ENCODE results near the gene ZNF831.

ZNF831 gene

DNA sequence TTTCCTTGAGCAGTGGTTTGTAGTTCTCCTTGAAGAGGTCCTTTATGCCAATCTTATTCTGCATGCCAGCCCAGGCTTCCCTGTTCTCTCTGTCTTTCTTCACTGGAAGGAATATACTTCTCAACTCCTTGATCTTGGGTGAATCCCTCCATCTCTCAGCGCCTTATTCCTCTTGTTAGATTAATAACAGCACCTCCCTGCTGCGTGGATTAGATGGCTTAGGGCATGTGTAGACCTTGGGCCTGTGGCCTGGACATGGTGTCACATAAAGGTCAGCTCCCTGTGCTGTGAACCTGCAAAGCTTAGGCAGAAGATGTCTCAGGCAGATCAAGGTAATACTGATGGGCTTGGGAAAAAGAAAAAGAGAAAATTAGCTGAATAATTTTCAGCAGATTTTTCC is 18.3 kb downstream of the ZNF831 start:
- no peak for DNase-seq (ENCODE audit: low spot score)

DNA sequence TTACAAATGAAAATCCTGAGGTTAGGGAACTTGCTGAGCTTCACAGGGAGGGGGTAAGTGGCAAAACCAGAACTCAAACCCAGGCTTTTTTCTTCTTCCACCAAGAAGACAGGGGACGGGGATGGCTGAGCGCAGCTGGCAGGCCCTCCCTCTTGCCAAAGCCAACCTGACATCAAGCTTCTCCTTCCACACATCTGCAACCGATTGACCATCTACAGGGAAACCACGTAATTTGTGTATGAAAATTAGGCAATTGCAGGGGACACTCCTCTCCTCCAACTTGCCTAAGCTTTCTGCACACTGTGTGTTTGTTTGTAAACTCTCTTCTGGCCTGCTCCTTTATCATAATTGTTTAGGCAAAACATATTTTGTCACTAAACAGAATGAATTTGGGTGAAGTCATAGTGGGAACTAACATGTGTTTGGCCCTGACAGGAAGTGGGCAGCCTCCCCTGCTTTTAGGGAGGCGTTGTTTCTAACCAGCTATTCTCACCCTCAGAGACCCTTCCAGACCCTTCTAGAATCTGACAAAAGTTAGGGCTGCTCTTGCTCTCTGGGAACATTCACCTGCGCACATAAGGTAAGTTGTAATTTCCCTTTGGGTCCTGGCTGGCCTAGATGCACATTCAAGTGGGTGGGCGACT is 18.9 kb downstream of the ZNF831 start:
- DNase-seq (ENCODE audit: low spot score), result no peak

GRCh38 chr20:59183751-59184150 is 20.1 kb downstream of the ZNF831 start:
- no peak for DNase-seq (ENCODE audit: low spot score)

DNA sequence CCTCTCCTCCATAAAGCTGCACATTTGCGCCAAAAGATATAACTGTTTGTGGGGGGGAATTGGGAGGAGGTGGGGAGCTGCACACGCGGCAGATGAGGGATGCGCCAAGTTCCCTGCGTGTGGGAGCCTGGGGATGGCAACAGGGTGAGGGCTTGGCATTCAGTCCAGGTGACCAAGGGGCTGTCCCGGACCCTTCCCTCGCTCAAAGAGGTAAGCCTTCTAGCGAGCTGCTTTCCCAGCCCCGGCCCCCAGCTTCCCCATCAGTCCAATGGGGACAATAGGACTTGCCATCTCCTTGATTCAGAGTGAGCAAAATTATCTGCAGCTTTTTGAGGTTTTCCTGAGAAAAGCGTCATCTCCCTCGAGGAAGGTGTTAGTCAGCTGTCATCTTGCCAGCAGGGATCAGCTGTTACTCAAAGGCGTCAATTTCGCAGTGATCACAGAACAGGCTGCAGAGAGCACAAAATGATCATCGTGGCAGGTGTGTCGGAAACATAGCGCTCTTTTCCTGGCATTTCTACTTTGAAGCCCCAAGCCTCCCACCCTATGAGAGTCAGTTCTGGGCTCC is 21.3 kb downstream of the ZNF831 start:
- DNase-seq (ENCODE audit: low spot score), result peak; percentile 5

- DNase-seq (ENCODE audit: low spot score), result peak; percentile 66
These were observed 22.2 kb downstream of the ZNF831 start for GRCh38 chr20:59185809-59186208.

- peak; percentile 47 for DNase-seq (ENCODE audit: low spot score)
These were observed 26.8 kb downstream of the ZNF831 start for GRCh38 chr20:59190466-59190865.

- DNase-seq (ENCODE audit: low spot score), result no peak
These were observed 27.6 kb downstream of the ZNF831 start for GRCh38 chr20:59191036-59191755.

GRCh38 chr20:59191756-59192532 is 28.3 kb downstream of the ZNF831 start:
- no peak for DNase-seq (ENCODE audit: low spot score)

GRCh38 chr20:59192533-59192896 is 28.9 kb downstream of the ZNF831 start:
- no peak for DNase-seq (ENCODE audit: low spot score)

- no peak for DNase-seq (ENCODE audit: low spot score)
These were observed 29.7 kb downstream of the ZNF831 start for GRCh38 chr20:59193325-59193724.

DNA sequence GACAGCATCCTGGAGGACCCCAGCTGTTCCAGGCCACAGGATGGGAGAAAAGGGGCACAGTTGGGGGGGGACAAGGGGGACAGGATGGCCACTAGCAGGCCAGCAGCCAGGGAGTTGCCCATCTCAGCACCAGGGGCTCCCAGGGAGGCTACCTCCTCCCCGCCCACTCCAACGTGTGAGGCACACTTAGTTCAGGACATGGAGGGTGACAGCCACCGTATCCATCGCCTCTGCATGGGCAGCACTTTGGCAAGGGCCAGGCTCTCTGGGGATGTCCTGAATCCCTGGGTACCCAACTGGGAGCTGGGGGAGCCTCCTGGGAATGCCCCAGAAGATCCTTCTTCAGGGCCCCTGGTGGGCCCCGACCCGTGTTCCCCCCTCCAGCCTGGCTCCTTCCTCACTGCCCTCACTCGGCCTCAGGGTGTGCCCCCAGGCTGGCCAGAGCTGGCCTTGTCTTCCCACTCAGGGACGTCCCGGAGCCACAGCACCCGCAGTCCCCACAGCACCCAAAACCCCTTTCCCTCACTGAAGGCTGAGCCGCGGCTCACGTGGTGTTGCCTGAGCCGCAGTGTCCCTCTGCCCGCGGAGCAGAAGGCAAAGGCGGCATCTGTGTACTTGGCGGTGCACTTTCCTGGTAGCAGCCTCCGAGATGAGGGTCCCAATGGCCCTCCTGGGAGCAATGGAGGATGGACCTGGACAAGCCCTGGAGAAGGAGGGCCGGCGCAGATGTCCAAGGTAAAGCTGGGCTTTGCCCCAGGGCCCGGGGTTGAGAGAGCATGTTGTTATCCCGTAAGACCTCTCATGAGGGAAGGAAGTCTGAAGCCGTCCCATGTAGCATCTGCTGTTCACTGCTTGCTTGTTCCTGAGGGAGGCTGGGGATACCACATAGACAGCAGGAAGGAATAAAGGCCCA is 30.7 kb downstream of the ZNF831 start:
- no peak for DNase-seq (ENCODE audit: low spot score)

DNA sequence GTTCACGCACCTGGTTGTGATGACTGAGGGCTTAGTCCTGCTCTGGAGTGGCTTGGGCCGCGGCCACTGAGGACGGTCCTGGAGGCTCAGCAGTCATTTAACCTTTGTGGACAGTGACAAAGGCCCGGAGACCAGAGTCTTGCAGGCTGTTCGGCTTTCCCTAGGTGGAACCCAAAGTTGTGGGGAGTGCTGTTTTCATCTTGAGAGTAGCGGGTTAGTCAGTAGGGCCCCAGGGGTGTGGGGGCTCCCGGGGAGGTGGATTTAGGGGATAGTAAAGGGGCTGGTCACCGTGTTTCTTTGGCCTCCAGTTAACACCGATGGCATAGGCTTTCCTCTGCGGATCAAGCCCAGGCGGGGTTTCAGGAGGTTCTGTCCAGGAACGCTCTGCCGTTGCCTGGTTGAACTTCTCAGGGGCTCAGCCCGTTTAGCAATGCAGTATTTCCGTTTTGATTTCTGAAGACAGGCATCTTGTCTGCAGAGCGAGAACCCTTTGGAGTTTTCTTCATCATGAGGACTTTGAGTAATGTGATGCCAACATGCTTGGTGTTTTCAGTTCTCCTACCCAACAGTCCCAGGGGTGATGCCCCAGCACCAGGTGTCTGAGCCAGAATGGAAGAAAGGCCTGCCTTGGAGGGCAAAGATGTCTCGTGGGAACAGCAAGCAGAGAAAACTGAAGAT is 31.8 kb downstream of the ZNF831 start:
- no peak for DNase-seq (ENCODE audit: low spot score)

GRCh38 chr20:59204165-59204894 is 40.7 kb downstream of the ZNF831 start:
- no peak for DNase-seq (ENCODE audit: low spot score)

DNA sequence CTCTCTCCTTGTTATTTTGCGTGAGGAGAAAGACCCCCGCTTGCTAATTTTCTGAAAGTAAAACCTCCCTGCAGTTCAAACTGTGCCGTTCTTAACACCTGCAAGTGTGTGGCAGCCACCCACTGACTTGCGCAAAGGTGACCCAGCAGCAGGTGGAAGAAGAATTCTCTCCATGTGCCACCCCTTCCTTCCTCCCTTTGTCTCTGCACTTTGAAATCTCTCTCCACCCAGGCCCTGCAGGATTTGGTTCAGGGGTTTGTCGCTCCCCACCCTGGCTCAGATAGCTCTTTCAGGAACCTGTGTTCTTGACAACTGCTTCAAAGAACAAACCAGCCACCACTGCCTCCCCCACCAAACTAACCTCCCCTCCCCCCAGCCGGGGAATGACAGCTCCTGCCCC is 41.4 kb downstream of the ZNF831 start:
- DNase-seq (ENCODE audit: low spot score), result no peak

- no peak for DNase-seq (ENCODE audit: low spot score)
These were observed 43.6 kb downstream of the ZNF831 start for GRCh38 chr20:59207235-59207634.

DNA sequence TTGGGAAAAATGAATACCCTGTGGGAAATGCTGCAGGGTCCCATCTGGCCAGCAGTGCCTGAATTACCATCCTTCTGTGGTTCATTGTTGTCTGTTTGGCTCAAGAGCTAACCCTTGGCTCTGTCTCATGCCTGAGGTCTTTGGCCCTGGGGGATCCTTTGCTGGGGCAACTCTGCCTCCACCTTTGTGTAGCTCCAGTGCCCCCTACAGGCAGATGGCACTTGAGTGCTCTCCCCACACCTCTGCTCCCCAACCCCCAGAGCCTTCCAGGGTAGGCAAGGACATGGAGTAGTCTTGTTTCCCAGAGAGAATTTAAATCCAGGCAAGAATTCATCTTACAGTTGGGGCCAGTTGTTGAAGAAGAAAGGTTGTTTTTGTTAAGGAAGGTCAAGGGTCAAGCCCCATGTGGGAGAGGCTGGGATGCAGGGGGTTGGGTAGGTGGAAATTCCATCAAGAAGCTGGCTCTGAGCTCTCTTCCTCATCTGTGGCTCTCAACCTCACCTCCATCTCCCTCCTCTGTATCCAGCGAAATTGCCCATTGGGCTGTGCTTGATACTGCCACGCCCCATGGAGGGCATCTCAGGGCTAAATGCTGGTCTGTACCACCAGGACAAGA is 44.2 kb downstream of the ZNF831 start:
- peak; percentile 18 for DNase-seq (ENCODE audit: low spot score)

GRCh38 chr20:59210186-59210585 is 46.6 kb downstream of the ZNF831 start:
- peak; percentile 55 for DNase-seq (ENCODE audit: low spot score)

DNA sequence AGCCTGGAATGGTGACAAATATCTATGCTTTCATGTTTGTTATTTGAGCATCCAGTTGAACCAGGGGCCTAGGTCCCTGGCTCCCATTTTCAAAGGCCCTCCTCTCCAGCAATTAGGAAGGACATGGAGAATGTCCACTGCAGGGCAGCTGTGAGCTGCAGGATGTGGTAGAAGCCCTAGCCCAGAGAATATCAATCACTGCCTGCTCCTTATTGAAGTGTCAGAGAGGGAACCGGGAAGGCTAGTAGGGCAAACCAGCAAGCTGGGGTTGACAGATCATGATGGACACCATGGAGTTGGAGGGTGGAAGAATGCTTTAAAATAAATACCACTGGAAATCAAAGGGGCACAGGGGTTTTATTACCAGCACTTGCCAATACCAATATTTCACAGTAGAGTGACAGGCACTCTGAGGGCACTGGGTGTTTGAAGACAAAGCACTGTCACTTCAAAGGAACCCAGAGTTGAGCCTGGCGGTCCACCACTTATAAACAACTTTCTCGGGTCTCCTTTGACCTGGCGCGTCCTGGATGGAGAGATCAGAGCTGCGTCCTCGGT is 47.7 kb downstream of the ZNF831 start:
- DNase-seq (ENCODE audit: low spot score), result no peak

DNA sequence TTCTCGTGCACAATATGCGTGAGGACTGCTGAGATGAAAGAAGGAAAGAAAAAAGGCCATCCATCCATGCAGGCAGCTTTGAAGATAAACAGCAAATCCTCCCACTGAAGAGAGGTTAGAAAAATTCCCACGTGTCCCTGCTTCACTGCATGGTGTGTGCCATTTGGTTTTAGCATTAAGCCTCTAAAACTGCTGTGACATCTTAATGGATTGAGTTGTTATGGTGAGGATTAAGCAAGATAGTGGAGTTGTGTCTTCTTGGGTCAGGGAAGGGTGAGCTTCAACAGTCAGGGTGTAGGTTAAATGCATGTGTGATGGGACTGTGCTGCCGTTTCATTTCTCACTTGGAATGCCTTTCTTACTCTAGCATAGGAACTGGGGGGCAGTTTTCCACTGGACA is 50.5 kb downstream of the ZNF831 start:
- no peak for DNase-seq (ENCODE audit: low spot score)

Data from cerebellar cortex (tissue), 1 donor.